ENCODE results near the gene NDRG2.

Gene NDRG2

DNA sequence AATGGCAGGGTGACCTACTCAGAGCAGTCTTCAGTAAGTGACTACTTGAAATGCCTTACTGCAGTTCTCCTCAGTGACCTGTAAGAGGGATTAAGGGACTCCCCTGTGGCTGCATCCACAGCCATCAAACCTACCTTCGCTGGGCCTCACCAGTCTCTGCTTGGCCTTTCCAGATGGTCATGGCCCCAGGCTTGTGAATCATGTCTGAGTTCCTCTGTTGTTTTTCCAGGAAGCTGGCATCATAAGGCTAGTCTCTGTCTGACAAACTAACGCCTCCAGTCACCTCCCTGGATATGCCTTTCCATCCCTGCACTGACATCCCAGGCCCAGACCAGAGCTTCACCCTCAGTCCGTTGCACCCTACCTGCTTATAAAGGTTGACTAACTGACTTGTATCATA, 55.5 kb downstream of the NDRG2 start:
- no peak for DNase-seq (ENCODE audit: low read depth)

Data from amniotic epithelial cell (primary cell).